B cell (primary cell): Measurements from ENCODE around the gene CMIP. TPM values are rescaled to one million over a fixed set of nuclear protein-coding genes. Genes with fewer than 3 reads are reported as not detected.

Experiments
- ATAC-seq: fragments of 200-7000 bp; cut with Tn5 transposase; one replicate; pipeline ENCODE4 v1.10.0; 2021; ENCODE audit warnings: low read depth, mild to moderate bottlenecking, moderate number of reproducible peaks, moderate library complexity
- CTCF ChIA-PET: fragments of 350-600 bp; sonication (Branson Sonifier 250); formaldehyde crosslinking; loops from one replicate; lab custom pipeline; 2021; ENCODE audit warnings: antibody characterized with exemption, inconsistent platforms; lab: Charles Lee
- POLR2A ChIA-PET: fragments of 350-600 bp; sonication (Branson Sonifier 250); formaldehyde crosslinking; loops from one replicate; lab custom pipeline; 2021; ENCODE audit warnings: antibody characterized with exemption; lab: Charles Lee
- DNase-seq: peaks from one replicate; pipeline ENCODE4 v3.0.0; 2013
- H2AFZ ChIP-seq: 2 replicates; pipeline ENCODE4 v1.6.1; 2012; ENCODE audit warnings: mild to moderate bottlenecking, low read depth, low read length; ENCODE audit not compliant: insufficient read depth, poor library complexity, severe bottlenecking
- H3K27ac ChIP-seq, 2 donors: 1 replicate in 1 of 2; 2 replicates in 1 of 2; pipeline ENCODE4 v1.5.1; 2012 to 2013; ENCODE audit warnings: low read length in 2 of 2, mild to moderate bottlenecking in 2 of 2, moderate library complexity in 1 of 2
- H3K27me3 ChIP-seq, 4 experiments: fragments of 200-600 bp in 1 of 4; sonication (generic) in 1 of 4; replicated peaks in 1 of 4; 1 replicate in 2 of 4; 2 replicates in 2 of 4; pipeline versions ENCODE4 v1.6.1 to v1.7.0; 2013 to 2016; ENCODE audit warnings: low read length in 3 of 4, mild to moderate bottlenecking in 2 of 4, mixed read lengths in 1 of 4, moderate library complexity in 1 of 4; ENCODE audit not compliant: insufficient read depth in 4 of 4, control insufficient read depth in 3 of 4; ENCODE audit errors: control extremely low read depth in 1 of 4
- H3K36me3 ChIP-seq, 2 experiments: replicated peaks in 1 of 2; 1 replicate in 1 of 2; 2 replicates in 1 of 2; pipeline versions ENCODE4 v1.6.1 to v1.7.1; 2013; ENCODE audit warnings: low read length in 1 of 2; ENCODE audit not compliant: insufficient read depth in 2 of 2, control insufficient read depth in 1 of 2; ENCODE audit errors: control extremely low read depth in 1 of 2, extremely low read depth in 1 of 2
- H3K4me1 ChIP-seq, 2 donors: fragments of 200-600 bp in 1 of 2; sonication (generic) in 1 of 2; 1 replicate in 1 of 2; 2 replicates in 1 of 2; pipeline versions ENCODE4 v1.5.1 to v1.6.1; 2013 to 2017; ENCODE audit warnings: low read length in 2 of 2; ENCODE audit not compliant: control insufficient read depth in 2 of 2, insufficient read depth in 2 of 2
- H3K4me2 ChIP-seq: replicated peaks from 2 replicates; pipeline ENCODE3; 2012; ENCODE audit warnings: mild to moderate bottlenecking, low read depth, low read length; ENCODE audit not compliant: poor library complexity, severe bottlenecking
- H3K4me3 ChIP-seq, 5 experiments: fragments of 200-600 bp in 1 of 5; sonication (generic) in 1 of 5; 1 replicate in 3 of 5; 2 replicates in 2 of 5; pipeline versions ENCODE4 v1.5.1 to v1.7.0; 2011 to 2016; ENCODE audit warnings: low read length in 4 of 5, mild to moderate bottlenecking in 4 of 5, low read depth in 2 of 5, control low read depth in 1 of 5, moderate library complexity in 1 of 5; ENCODE audit not compliant: insufficient read depth in 1 of 5; ENCODE audit errors: control extremely low read depth in 1 of 5, extremely low read depth in 1 of 5
- H3K79me2 ChIP-seq: fragments of 200-600 bp; sonication (generic); one replicate; pipeline ENCODE4 v1.6.0; 2016; ENCODE audit warnings: low read length; ENCODE audit not compliant: control insufficient read depth, insufficient read depth
- H3K9ac ChIP-seq: fragments of 200-600 bp; sonication (generic); 2 replicates; pipeline ENCODE4 v1.6.1; 2017; ENCODE audit warnings: mild to moderate bottlenecking, low read length, moderate library complexity
- H3K9me3 ChIP-seq, 3 donors: one replicate each; pipeline versions ENCODE4 v1.6.1 to v1.7.1; 2013; ENCODE audit warnings: low read length in 2 of 3; ENCODE audit not compliant: control insufficient read depth in 2 of 3, insufficient read depth in 1 of 3; ENCODE audit errors: control extremely low read depth in 1 of 3
- H4K20me1 ChIP-seq: 2 replicates; pipeline ENCODE4 v1.6.0; 2012; ENCODE audit warnings: mild to moderate bottlenecking, low read length; ENCODE audit not compliant: insufficient read depth, control insufficient read depth, poor library complexity, severe bottlenecking
- H3K27ac Mint-ChIP-seq: one replicate; pipeline ENCODE4 v1.8.0; 2021; ENCODE audit warnings: mixed read lengths
- H3K27me3 Mint-ChIP-seq: one replicate; pipeline ENCODE4 v1.8.0; 2021; ENCODE audit warnings: mixed read lengths
- H3K4me1 Mint-ChIP-seq: one replicate; pipeline ENCODE4 v1.8.0; 2021; ENCODE audit warnings: mixed read lengths
- H3K4me3 Mint-ChIP-seq: one replicate; pipeline ENCODE4 v1.8.0; 2021; ENCODE audit warnings: mixed read lengths
- H3K9me3 Mint-ChIP-seq: one replicate; pipeline ENCODE4 v1.8.0; 2022; ENCODE audit warnings: mixed read lengths; ENCODE audit not compliant: insufficient read depth
- EZH2 ChIP-seq: IDR thresholded peaks from 2 replicates; pipeline ENCODE4 v1.6.1; 2012; ENCODE audit warnings: borderline replicate concordance, low read depth, mild to moderate bottlenecking, moderate library complexity, low read length; ENCODE audit not compliant: insufficient read depth, poor library complexity, severe bottlenecking
- WGBS: methylation state at CpG from one replicate; pipeline ENCODE4 v1.1.5; 2013; ENCODE audit warnings: missing lambda C conversion rate; ENCODE audit not compliant: insufficient coverage; 5-methylcytosine and 5-hydroxymethylcytosine counted together
- intact Hi-C: fragments of 100-400 bp; cut with micrococcal nuclease; formaldehyde crosslinking; loops from one replicate; pipeline ENCODE4 v1.10.0; 2022
- polyA plus RNA-seq: library from polyadenylated mRNA; depleted of rRNA; stranded (reverse); fragments of >200 nt; gene quantifications from 2 replicates; pipeline ENCODE4 v1.2.3, GENCODE V29; 2012
- total RNA-seq, 2 donors: library from RNA; stranded (reverse); fragments of 120-200 nt in 1 of 2; gene quantifications; 1 replicate in 1 of 2; 2 replicates in 1 of 2; pipeline versions ENCODE4 v1.2.3 to v1.2.4, GENCODE V29; 2013 to 2022
- TF ChIP-seq, protein P1 (sequence below): fragments of 200-600 bp; IDR thresholded peaks from one replicate; pipeline ENCODE4 v1.8.0; 2022; ENCODE audit warnings: antibody characterized with exemption, mild to moderate bottlenecking

The CMIP gene
- total and polyA plus RNA-seq, 2 donors (not counting 1 experiment from before 2014, with no cell fraction given) = 27.1 to 155 TPM

GRCh38 chr16:81684242-81684837 is 239.7 kb downstream of the CMIP start:
- no peak overlapping the region for H3K9ac ChIP-seq
- H2AFZ ChIP-seq = no peak overlapping the region
- Mint-ChIP-seq H3K4me1 (peaks cover 2% of the 10 kb centered on the region), H3K27me3 (no peaks in the 10 kb centered on the region), H3K9me3 (no peaks in the 10 kb centered on the region), H3K4me3 (no peak overlapping the region), H3K27ac (peak overlapping the region; percentile 10)
- CTCF ChIA-PET = no interaction called here
- H3K79me2 ChIP-seq = peaks cover 70% of the 10 kb centered on the region
- H3K9me3 ChIP-seq = peaks cover 0 to 7% (median 0%) of the 10 kb centered on the region in 3 donors
- POLR2A ChIA-PET = no interaction called here
- H3K4me1 ChIP-seq = no peaks in the 10 kb centered on the region
- no peak overlapping the region for H3K4me2 ChIP-seq
- H3K27ac ChIP-seq = no peak overlapping the region
- peaks cover 0 to 49% of the 10 kb centered on the region in 2 experiments for H3K36me3 ChIP-seq
- intact Hi-C loops = no loop called here
- peaks cover 69% of the 10 kb centered on the region for H4K20me1 ChIP-seq
- H3K4me3 ChIP-seq = no peak overlapping the region
- WGBS = 97% methylated on average over 12 of the region's 13 CpGs
- ATAC-seq = no peak
- DNase-seq = no peak
- H3K27me3 ChIP-seq = no peaks in the 10 kb centered on the region
- TF ChIP-seq, protein P1, sequence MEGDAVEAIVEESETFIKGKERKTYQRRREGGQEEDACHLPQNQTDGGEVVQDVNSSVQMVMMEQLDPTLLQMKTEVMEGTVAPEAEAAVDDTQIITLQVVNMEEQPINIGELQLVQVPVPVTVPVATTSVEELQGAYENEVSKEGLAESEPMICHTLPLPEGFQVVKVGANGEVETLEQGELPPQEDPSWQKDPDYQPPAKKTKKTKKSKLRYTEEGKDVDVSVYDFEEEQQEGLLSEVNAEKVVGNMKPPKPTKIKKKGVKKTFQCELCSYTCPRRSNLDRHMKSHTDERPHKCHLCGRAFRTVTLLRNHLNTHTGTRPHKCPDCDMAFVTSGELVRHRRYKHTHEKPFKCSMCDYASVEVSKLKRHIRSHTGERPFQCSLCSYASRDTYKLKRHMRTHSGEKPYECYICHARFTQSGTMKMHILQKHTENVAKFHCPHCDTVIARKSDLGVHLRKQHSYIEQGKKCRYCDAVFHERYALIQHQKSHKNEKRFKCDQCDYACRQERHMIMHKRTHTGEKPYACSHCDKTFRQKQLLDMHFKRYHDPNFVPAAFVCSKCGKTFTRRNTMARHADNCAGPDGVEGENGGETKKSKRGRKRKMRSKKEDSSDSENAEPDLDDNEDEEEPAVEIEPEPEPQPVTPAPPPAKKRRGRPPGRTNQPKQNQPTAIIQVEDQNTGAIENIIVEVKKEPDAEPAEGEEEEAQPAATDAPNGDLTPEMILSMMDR = no peak
- TF ChIP-seq EZH2 = no peak

GRCh38 chr16:81684901-81685300 is 240.3 kb downstream of the CMIP start:
- TF ChIP-seq EZH2 = no peak
- WGBS = 94% methylated on average over 11 of the region's 12 CpGs
- H3K27me3 Mint-ChIP-seq = no peaks in the 10 kb centered on the region
- Histone ChIP-seq H3K36me3 (peaks cover 0 to 44% of the 10 kb centered on the region in 2 experiments), H3K79me2 (peaks cover 65% of the 10 kb centered on the region), H4K20me1 (peaks cover 64% of the 10 kb centered on the region), H3K4me2 (no peak overlapping the region), H3K9me3 (peaks cover 0 to 7% (median 0%) of the 10 kb centered on the region in 3 donors), H3K4me3 (no peak overlapping the region), H3K4me1 (no peaks in the 10 kb centered on the region), H3K27me3 (no peaks in the 10 kb centered on the region), H2AFZ (no peak overlapping the region), H3K9ac (no peak overlapping the region), H3K27ac (no peak overlapping the region)
- H3K27ac Mint-ChIP-seq = no peak overlapping the region
- H3K4me1 Mint-ChIP-seq = peaks cover 2% of the 10 kb centered on the region
- no peak for ATAC-seq
- ChIA-PET CTCF (no interaction called here), POLR2A (no interaction called here)
- no peak for DNase-seq
- no peaks in the 10 kb centered on the region for H3K9me3 Mint-ChIP-seq
- intact Hi-C loops = no loop called here
- no peak overlapping the region for H3K4me3 Mint-ChIP-seq
